ENCODE results near the gene SLC43A1. TPM values are rescaled to one million over a fixed set of nuclear protein-coding genes. Genes with fewer than 3 reads are reported as not detected.

Gene SLC43A1
- total and polyA plus RNA-seq, 8 donors: 11.7 to 25.3 (median 18.0) TPM

- Histone ChIP-seq H3K27me3 (no peaks in the 10 kb centered on the region), H3K36me3 (no peaks in the 10 kb centered on the region), H3K4me1 (no peaks in the 10 kb centered on the region), H3K4me3 (no peak overlapping the region), H3K27ac (no peak overlapping the region), H3K9me3 (no peaks in the 10 kb centered on the region)
- intact Hi-C loops (cut with DNase I): no loop called here
- ATAC-seq: no peak
- TF ChIP-seq CTCF (IDR thresholded peaks at IDR 0.05): no peak
- DNase-seq: no peak
Observed at GRCh38 chr11:57468276-57468675, 47.2 kb downstream of the SLC43A1 start.

GRCh38 chr11:57467508-57468157 lies 47.9 kb downstream of the SLC43A1 start:
- H3K36me3 ChIP-seq: no peaks in the 10 kb centered on the region
- ATAC-seq (peak; percentile 10), DNase-seq (no peak)
- no peaks in the 10 kb centered on the region for H3K4me1 ChIP-seq
- H3K4me3 ChIP-seq: no peak overlapping the region
- H3K9me3 ChIP-seq: no peaks in the 10 kb centered on the region
- no peak overlapping the region for H3K27ac ChIP-seq
- H3K27me3 ChIP-seq: no peaks in the 10 kb centered on the region
- no peak for TF ChIP-seq CTCF (IDR thresholded peaks at IDR 0.05)
- intact Hi-C loops (cut with DNase I): no loop called here

- Histone ChIP-seq H3K27me3 (peaks cover 0 to 8% of the 10 kb centered on the region in 2 donors), H3K36me3 (no peaks in the 10 kb centered on the region), H3K4me1 (no peaks in the 10 kb centered on the region), H3K27ac (no peak overlapping the region), H3K4me3 (no peak overlapping the region), H3K9me3 (no peaks in the 10 kb centered on the region)
- no peak for TF ChIP-seq CTCF (IDR thresholded peaks at IDR 0.05)
- ATAC-seq: no peak
- intact Hi-C loops (cut with DNase I): no loop called here
- DNase-seq: no peak
Observed at GRCh38 chr11:57466680-57467079, 48.8 kb downstream of the SLC43A1 start.

- H3K4me3 ChIP-seq: no peak overlapping the region
- peaks cover 3 to 28% of the 10 kb centered on the region in 2 donors for H3K27me3 ChIP-seq
- ATAC-seq: no peak
- no peak overlapping the region for H3K27ac ChIP-seq
- no peak for DNase-seq
- no peak for TF ChIP-seq CTCF (IDR thresholded peaks at IDR 0.05)
- H3K36me3 ChIP-seq: no peaks in the 10 kb centered on the region
- H3K9me3 ChIP-seq: no peaks in the 10 kb centered on the region
- intact Hi-C loops (cut with DNase I): no loop called here
- peaks cover 4 to 15% of the 10 kb centered on the region in 2 donors for H3K4me1 ChIP-seq
Observed at GRCh38 chr11:57464539-57465181, 50.8 kb downstream of the SLC43A1 start.

- no peak for TF ChIP-seq CTCF (IDR thresholded peaks at IDR 0.05)
- H3K27ac ChIP-seq: no peak overlapping the region
- no peaks in the 10 kb centered on the region for H3K9me3 ChIP-seq
- intact Hi-C loops (cut with DNase I): no loop called here
- DNase-seq (no peak), ATAC-seq (no peak)
- H3K27me3 ChIP-seq: peaks cover 11 to 35% of the 10 kb centered on the region in 2 donors
- no peak overlapping the region for H3K4me3 ChIP-seq
- peaks cover 12 to 22% of the 10 kb centered on the region in 2 donors for H3K4me1 ChIP-seq
- no peaks in the 10 kb centered on the region for H3K36me3 ChIP-seq
Observed at GRCh38 chr11:57463671-57464538, 51.6 kb downstream of the SLC43A1 start.

Data from left lung (tissue), 10 donors.